Urothelium cell line (cell line): ENCODE measurements around the gene KLHDC9.
"Not testable (repeated sequence)": the region's sequence is repeated elsewhere in the genome, so short reads cannot be mapped to it uniquely, and the experiment has no call there.

Experiments
- DNase-seq: peaks from one replicate; pipeline ENCODE4 v3.0.0; 2011; ENCODE audit warnings: low spot score, mixed read lengths
- FAIRE-seq: peaks from 2 replicates; lab custom pipeline; 2011; peaks lifted over from hg19 to GRCh38; lab: Jason Lieb, UNC

The KLHDC9 gene

GRCh38 chr1:161098210-161099068 lies at the start of gene KLHDC9:
Gene KLHDC9, plus strand, starts transcription at chr1:161098361. Its CDS starts 175 bp downstream, at chr1:161098536.
- no peak for FAIRE-seq
- DNase-seq, result no peak

GRCh38 chr1:161048949-161049722 lies 49.0 kb upstream of the KLHDC9 start:
- FAIRE-seq, result no peak

GRCh38 chr1:161051219-161051618 lies 46.9 kb upstream of the KLHDC9 start:
- FAIRE-seq (no peak), DNase-seq (no peak)

More at GRCh38 chr1:161048949-161049722, 49.0 kb upstream of the KLHDC9 start:
- no peak for DNase-seq

GRCh38 chr1:161052899-161053298 lies 45.3 kb upstream of the KLHDC9 start:
- DNase-seq (no peak), FAIRE-seq (no peak)

GRCh38 chr1:161054232-161054631 lies 43.9 kb upstream of the KLHDC9 start:
- DNase-seq (no peak), FAIRE-seq (no peak)

GRCh38 chr1:161054805-161055204 lies 43.4 kb upstream of the KLHDC9 start:
- no peak for FAIRE-seq
- no peak for DNase-seq

- DNase-seq (no peak), FAIRE-seq (no peak)
Observed at GRCh38 chr1:161059293-161059692, 38.9 kb upstream of the KLHDC9 start.

- no peak for DNase-seq
- FAIRE-seq, result no peak
Observed at GRCh38 chr1:161061419-161061818, 36.7 kb upstream of the KLHDC9 start.

GRCh38 chr1:161063936-161064335 lies 34.2 kb upstream of the KLHDC9 start:
- DNase-seq, FAIRE-seq: not testable (repeated sequence)

- DNase-seq, FAIRE-seq: not testable (repeated sequence)
Observed at GRCh38 chr1:161065681-161066080, 32.5 kb upstream of the KLHDC9 start.

- no peak for FAIRE-seq
Observed at GRCh38 chr1:161066694-161067093, 31.5 kb upstream of the KLHDC9 start.

GRCh38 chr1:161068306-161069234 lies 29.6 kb upstream of the KLHDC9 start:
- DNase-seq (no peak), FAIRE-seq (no peak)

More at GRCh38 chr1:161066694-161067093, 31.5 kb upstream of the KLHDC9 start:
- no peak for DNase-seq

- DNase-seq, result no peak
- FAIRE-seq, result no peak
Observed at GRCh38 chr1:161069241-161069640, 28.9 kb upstream of the KLHDC9 start.

GRCh38 chr1:161069731-161070270 lies 28.4 kb upstream of the KLHDC9 start, which contains the start of gene ARHGAP30:
Gene ARHGAP30, minus strand, starts transcription at chr1:161069891. Its CDS starts 267 bp downstream, at chr1:161069624.
- DNase-seq (no peak), FAIRE-seq (peak; percentile 13)

- DNase-seq (no peak), FAIRE-seq (no peak)
Observed at GRCh38 chr1:161070761-161071160, 27.4 kb upstream of the KLHDC9 start.

GRCh38 chr1:161071886-161072371 lies 26.2 kb upstream of the KLHDC9 start:
- DNase-seq (peak; percentile 42), FAIRE-seq (no peak)

GRCh38 chr1:161072751-161073449 lies 25.3 kb upstream of the KLHDC9 start:
- FAIRE-seq, result no peak
- no peak for DNase-seq

GRCh38 chr1:161073474-161074121 lies 24.6 kb upstream of the KLHDC9 start:
- DNase-seq (no peak), FAIRE-seq (no peak)
